Tibial artery (tissue), 4 donors: ENCODE data around the gene RCCD1.
A peak's percentile ranks its signal among the peaks of the same experiment; 100 is the strongest.

ENCODE experiments used
- DNase-seq, 2 donors: peaks; one replicate each; pipeline ENCODE4 v3.0.0-alpha.2; 2019
- H3K27ac ChIP-seq, 2 donors: fragments of 200-600 bp; sonication (generic) in 1 of 2; 1 replicate in 1 of 2; 2 replicates in 1 of 2; pipeline ENCODE4 v1.5.1; 2018 to 2019; ENCODE audit warnings: mild to moderate bottlenecking in 1 of 2
- H3K27me3 ChIP-seq, 2 donors: fragments of 200-600 bp; sonication (generic) in 1 of 2; one replicate each; pipeline versions ENCODE4 v1.5.1 to v1.6.0; 2016 to 2019
- H3K36me3 ChIP-seq, 3 donors: fragments of 200-600 bp; sonication (generic) in 2 of 3; one replicate each; pipeline ENCODE4 v1.5.1; 2016 to 2019; ENCODE audit warnings: mild to moderate bottlenecking in 2 of 3
- H3K4me1 ChIP-seq, 4 donors: fragments of 200-600 bp; sonication (generic) in 2 of 4; 1 replicate in 3 of 4; 2 replicates in 1 of 4; pipeline ENCODE4 v1.5.1; 2016 to 2019
- H3K4me3 ChIP-seq, 2 donors: fragments of 200-600 bp; sonication (generic) in 1 of 2; 1 replicate in 1 of 2; 2 replicates in 1 of 2; pipeline ENCODE4 v1.5.1; 2018 to 2019; ENCODE audit warnings: mild to moderate bottlenecking in 2 of 2
- H3K9me3 ChIP-seq, 3 donors: fragments of 200-600 bp; sonication (generic) in 1 of 3; one replicate each; pipeline ENCODE4 v1.5.1; 2016 to 2019
- CTCF ChIP-seq, 2 experiments: fragments of 200-600 bp in 1 of 2; fragments of 450-650 bp in 1 of 2; IDR thresholded peaks; one replicate each; pipeline ENCODE4 v1.5.1; 2017 to 2019; ENCODE audit warnings: antibody characterized with exemption in 2 of 2, mild to moderate bottlenecking in 1 of 2, moderate library complexity in 1 of 2
- intact Hi-C: fragments of 100-400 bp; cut with DNase I; formaldehyde crosslinking; loops from one replicate; pipeline ENCODE4 v1.15.0; 2023; ENCODE audit warnings: low total_unique reads

The RCCD1 gene

GRCh38 chr15:90930861-90931574, 23.7 kb upstream of the RCCD1 start:
- no peak for TF ChIP-seq CTCF (IDR thresholded peaks at IDR 0.05)
- Histone ChIP-seq H3K27me3 (no peaks in the 10 kb centered on the region), H3K9me3 (no peaks in the 10 kb centered on the region), H3K4me3 (peak overlapping the region; percentile 68 to 77), H3K27ac (peak overlapping the region; percentile 95 to 96), H3K36me3 (no peaks in the 10 kb centered on the region), H3K4me1 (peaks cover 0 to 45% (median 33%) of the 10 kb centered on the region in 4 donors)
- intact Hi-C loops = loop anchor here (2.0 to 10.0 kb wide), 3 partner anchors 28 to 334 kb away; partner anchors contain the start of gene MAN2A2
- no peak for DNase-seq

DNA sequence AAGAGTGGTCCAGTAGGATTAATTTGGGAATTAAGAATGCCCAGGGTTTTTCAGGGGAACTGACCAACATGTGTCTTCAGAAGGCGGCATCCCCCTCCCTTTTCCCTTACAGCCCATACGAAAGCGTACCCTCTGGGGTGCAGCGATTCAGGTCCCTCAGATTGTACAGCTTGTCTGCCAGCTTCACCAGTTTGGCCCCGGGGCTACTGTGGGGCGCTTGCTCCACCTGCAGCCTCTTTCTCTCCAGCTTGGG, 23.2 kb upstream of the RCCD1 start:
- H3K4me3 ChIP-seq = peak overlapping the region; percentile 69 to 81
- no peaks in the 10 kb centered on the region for H3K27me3 ChIP-seq
- peak overlapping the region; percentile 87 to 96 for H3K27ac ChIP-seq
- peaks cover 0 to 4% (median 0%) of the 10 kb centered on the region in 3 donors for H3K36me3 ChIP-seq
- H3K9me3 ChIP-seq = no peaks in the 10 kb centered on the region
- intact Hi-C loops = loop anchor here (2.0 to 10.0 kb wide), 3 partner anchors 29 to 333 kb away; partner anchors contain the start of gene MAN2A2
- no peak for DNase-seq
- peak in 1 of 2 experiments; percentile 33 for TF ChIP-seq CTCF (IDR thresholded peaks at IDR 0.05)
- H3K4me1 ChIP-seq = peaks cover 0 to 50% (median 37%) of the 10 kb centered on the region in 4 donors

- H3K4me3 ChIP-seq = peak within 1 kb of the TSS; percentile 69 to 81
- peak; percentile 82 to 94 for DNase-seq
- peaks cover 0 to 9% (median 0%) of the 10 kb centered on the region in 3 donors for H3K36me3 ChIP-seq
- intact Hi-C loops = loop anchor here (2.0 to 10.0 kb wide), 3 partner anchors 29 to 333 kb away; partner anchors contain the start of gene MAN2A2
- no peaks in the 10 kb centered on the region for H3K27me3 ChIP-seq
- H3K4me1 ChIP-seq = peaks cover 0 to 56% (median 40%) of the 10 kb centered on the region in 4 donors
- peak; percentile 91 to 97 for TF ChIP-seq CTCF (IDR thresholded peaks at IDR 0.05)
- no peaks in the 10 kb centered on the region for H3K9me3 ChIP-seq
- H3K27ac ChIP-seq = peak within 1 kb of the TSS; percentile 87 to 96
These were observed 22.6 kb upstream of the RCCD1 start, which contains the start of gene HDDC3 for GRCh38 chr15:90931828-90932659. Gene HDDC3, minus strand, starts transcription at chr15:90932549. Its CDS starts 9 bp downstream, at chr15:90932540.

DNA sequence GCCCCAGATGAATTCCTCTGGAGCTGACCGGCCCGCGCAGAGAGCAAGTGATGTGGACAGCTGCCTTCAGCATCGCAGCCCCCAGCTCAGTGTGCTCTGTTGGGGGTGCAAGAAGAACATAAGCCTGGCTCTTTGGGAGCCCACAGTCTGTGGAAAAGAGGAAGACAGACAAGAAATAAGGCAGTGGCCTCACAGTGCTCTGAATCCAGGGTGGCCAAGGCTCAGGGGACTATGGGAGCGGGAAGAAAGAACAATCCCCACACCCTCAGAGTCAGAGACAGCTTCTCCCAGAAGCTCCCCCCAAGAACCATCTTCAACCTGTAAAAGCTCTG, 22.1 kb upstream of the RCCD1 start:
- Histone ChIP-seq H3K4me3 (peak overlapping the region; percentile 69 to 81), H3K27me3 (no peaks in the 10 kb centered on the region), H3K36me3 (peaks cover 0 to 15% (median 0%) of the 10 kb centered on the region in 3 donors), H3K9me3 (no peaks in the 10 kb centered on the region), H3K27ac (peak overlapping the region; percentile 87 to 96), H3K4me1 (peaks cover 0 to 57% (median 41%) of the 10 kb centered on the region in 4 donors)
- intact Hi-C loops = loop anchor here (5.0 to 10.0 kb wide), 2 partner anchors 60 to 332 kb away; no protein-coding TSS in a partner anchor
- DNase-seq = no peak
- no peak for TF ChIP-seq CTCF (IDR thresholded peaks at IDR 0.05)

DNA sequence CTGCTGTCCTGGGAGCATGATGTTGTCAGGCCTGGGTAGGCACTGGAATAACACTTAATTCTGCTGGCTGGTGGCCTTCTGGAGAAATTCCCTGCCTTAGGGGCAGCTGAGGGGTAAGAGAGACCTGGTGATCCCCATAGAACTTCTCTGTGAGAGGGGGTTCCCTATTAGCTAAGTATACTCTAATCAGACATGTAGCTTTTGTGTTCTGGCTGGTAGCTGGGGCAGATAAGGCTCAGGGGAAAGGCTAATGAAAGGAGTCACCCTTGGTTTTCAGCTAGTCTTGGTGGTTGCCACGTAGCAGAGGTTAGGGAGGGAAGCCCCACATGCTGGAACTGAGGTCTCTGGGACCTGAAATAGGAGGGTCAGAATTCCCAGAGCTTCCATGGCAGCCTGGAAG, 21.4 kb upstream of the RCCD1 start:
- DNase-seq = no peak
- TF ChIP-seq CTCF (IDR thresholded peaks at IDR 0.05) = no peak
- Histone ChIP-seq H3K36me3 (peaks cover 0 to 19% (median 6%) of the 10 kb centered on the region in 3 donors), H3K4me3 (no peak overlapping the region), H3K27ac (peak overlapping the region in 1 of 2 donors; percentile 96), H3K4me1 (peaks cover 0 to 57% (median 41%) of the 10 kb centered on the region in 4 donors), H3K9me3 (no peaks in the 10 kb centered on the region), H3K27me3 (no peaks in the 10 kb centered on the region)
- intact Hi-C loops = loop anchor here (5.0 to 10.0 kb wide), 2 partner anchors 61 to 332 kb away; no protein-coding TSS in a partner anchor
